ENCODE data around the gene TRIM7.
"Not testable (repeated sequence)": the region's sequence is repeated elsewhere in the genome, so short reads cannot be mapped to it uniquely, and the experiment has no call there.

Gene TRIM7

GRCh38 chr5:181149806-181150733, 54.9 kb downstream of the TRIM7 start:
- no peak for DNase-seq (ENCODE audit: low read depth)

GRCh38 chr5:181149355-181149754, 55.6 kb downstream of the TRIM7 start:
- DNase-seq (ENCODE audit: low read depth) = no peak

GRCh38 chr5:181146927-181147636, 57.9 kb downstream of the TRIM7 start, which contains the start of gene OR2V2:
Gene OR2V2 (plus strand): TSS chr5:181147586. CDS start chr5:181154943, 7,357 bp downstream.
- not testable (repeated sequence) for DNase-seq (ENCODE audit: low read depth)

- DNase-seq (ENCODE audit: low read depth) = no peak
Measured at GRCh38 chr5:181145133-181145532, 59.9 kb downstream of the TRIM7 start.

All from activated T-helper 1 cell treated with Interleukin-2 at 50 U/mL for 16 hours (primary cell).